Measurements from ENCODE around the gene GLYR1.
"Not testable (repeated sequence)": the region's sequence is repeated elsewhere in the genome, so short reads cannot be mapped to it uniquely, and the experiment has no call there.

GLYR1 gene

DNA sequence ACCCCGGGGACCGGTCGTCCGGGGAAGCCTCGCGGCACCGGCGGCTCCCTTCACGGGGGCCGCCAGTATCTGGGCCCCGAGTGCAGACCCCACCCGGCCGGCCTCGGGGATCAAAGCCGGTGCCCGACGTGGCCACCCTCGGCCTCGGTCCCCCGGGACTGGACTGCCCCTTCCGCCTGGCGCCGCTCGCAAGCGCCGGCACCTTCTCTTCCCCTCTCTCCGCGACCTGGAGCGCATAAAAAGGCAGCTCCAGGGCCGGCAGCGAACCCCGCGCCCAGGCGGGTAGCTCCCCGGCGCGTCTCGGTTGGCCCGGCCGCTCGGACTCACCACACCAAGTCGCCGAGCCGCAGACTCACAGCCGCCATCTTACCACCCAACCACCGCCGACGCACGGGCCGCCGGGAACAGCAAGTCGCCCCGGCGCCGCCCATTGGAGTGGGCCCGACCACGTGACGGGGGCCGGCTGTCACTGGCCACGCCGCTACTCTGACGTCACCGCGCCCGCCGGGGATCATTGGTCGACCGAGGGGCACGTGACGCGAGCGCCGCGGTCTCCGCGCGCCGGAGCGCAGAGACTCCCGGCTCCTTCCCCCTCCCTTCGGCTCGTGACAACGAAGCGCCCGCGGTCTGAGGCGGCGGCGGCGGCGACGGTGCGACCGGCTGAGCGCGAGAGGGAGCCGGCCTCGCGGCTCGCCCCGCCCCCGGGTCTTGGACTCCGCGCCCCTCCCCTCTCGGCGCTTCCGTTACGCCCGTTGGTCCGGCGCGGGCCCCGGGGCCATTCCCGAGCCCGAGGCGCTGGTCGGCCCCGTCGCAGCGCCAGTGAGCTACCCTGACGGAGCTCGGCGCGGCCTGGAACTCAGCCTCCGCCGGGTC is at the start of gene GLYR1, which contains the start of gene UBN1:
GLYR1 (minus strand) TSS at position 388 of the 873 bp plus-strand sequence; CDS start at position 365, 23 bp downstream.
UBN1 (plus strand) TSS at position 581 of the 873 bp plus-strand sequence. CDS start 5,437 bp downstream, outside the sequence.
- peak; percentile 87 for DNase-seq

DNA sequence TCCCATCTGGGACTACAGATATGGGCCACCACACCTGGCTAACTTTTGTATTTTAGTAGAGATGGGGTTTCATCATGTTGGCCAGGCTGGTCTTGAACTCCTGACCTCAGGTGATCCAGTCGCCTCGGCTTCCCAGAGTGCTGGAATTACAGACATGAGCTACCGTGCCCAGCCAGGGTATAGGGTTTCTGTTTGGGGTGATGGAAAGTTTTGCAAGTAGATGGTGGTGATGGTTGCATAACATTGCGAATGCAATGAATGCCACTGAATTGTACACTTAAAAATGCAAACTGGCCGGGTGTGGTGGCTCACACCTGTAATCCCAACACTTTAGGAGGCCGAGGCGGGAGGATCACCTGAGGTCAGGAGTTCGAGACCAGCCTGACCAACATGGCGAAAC is 49.7 kb upstream of the GLYR1 start:
- not testable (repeated sequence) for DNase-seq

DNA sequence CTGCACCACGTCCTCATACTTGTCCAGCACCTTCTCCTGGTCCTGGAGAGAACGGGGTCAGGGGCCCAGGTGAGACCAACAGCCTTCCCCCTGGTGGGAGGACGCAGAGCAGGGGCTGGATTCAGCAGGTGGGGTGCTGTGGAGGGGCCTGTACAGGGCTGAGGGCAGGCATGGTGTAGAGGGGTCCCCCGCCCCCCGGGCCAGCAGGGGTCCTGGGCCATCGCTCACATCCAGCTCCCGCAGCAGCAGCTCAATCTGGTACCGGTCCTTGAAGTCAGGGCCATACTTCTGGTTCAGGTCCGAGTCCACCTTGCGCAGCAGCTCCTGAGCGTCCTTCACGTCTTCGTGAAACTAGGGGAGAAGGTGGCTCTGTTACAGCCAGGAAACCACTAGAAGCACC is 48.3 kb upstream of the GLYR1 start:
- no peak for DNase-seq

DNA sequence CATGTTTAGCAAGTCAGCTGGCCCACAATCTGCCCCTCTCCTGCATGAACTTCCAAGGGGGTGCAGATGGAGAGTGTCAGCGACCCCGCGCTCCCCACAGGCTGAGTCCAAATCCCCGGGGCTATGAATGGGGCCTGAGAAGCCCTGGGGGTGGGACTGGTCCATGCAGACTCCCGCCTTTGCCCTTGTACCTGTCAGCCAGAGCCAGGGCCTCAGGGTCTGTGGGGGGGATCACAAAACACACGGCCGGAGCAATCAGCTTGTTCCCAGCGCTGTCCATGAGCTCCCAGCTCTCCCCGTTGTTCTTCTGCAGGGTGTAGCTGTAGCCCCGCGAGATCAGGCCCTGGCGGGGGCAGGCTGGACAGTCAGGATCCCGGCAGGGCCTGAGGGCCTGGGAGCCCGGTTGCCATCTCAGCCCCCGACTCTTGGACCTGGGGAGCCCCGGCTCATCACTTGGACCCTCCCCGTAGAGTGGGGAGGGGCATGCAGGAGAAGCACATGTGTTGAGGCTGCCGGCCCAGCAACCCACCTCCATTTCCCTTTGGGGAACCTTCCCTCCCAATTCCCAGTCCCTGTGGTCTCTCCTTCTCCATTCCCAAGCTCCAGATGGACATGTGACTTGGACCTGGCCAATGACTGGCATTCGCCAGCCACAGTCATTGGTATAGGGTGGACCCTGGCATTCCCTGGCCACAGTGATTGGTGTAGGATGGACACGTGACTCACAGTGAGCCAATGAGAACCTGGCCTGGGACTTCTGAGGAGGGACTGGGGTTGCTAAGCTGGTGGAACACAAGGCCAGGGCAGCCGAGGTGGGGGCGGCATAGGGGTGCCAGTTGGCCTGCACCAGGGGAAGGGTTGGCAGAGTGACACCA is 47.4 kb upstream of the GLYR1 start:
- no peak for DNase-seq

DNA sequence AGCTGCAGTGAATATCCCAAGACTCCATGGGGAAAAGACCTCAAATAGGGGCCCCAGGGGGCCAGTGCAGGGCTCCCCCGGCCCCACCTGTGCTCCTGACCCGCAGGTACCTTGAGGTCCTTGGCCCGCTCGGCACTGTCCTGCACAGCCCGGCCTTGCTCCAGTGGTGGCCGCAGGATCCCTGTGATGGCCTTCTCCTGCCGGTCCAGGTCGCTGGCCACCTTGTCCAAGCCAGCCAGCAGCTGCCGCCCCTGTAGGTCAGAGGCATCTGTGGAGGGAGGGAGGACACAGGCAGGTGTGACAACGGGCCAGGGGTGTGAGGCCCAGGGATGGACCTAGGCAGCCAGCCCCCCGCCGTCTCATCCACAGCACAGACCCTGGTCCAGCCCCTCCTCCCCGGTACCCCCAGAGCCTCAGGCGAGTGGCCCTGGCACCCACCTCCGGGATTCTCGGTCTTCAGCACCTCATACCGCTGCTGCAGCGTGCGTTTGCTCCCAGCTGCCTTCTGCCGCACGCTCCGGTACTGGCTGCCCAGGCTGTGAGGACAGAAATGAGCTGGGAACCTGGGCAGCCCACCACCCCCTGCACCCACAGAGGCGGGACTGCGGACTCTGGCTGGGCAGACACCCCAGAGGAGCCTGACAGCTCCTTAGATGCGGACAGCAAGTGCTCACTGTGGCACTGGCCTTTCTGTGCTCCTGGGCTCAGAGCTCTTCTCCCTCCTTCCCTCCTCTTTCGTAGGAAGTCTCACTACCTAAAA is 46.2 kb upstream of the GLYR1 start:
- no peak for DNase-seq

DNA sequence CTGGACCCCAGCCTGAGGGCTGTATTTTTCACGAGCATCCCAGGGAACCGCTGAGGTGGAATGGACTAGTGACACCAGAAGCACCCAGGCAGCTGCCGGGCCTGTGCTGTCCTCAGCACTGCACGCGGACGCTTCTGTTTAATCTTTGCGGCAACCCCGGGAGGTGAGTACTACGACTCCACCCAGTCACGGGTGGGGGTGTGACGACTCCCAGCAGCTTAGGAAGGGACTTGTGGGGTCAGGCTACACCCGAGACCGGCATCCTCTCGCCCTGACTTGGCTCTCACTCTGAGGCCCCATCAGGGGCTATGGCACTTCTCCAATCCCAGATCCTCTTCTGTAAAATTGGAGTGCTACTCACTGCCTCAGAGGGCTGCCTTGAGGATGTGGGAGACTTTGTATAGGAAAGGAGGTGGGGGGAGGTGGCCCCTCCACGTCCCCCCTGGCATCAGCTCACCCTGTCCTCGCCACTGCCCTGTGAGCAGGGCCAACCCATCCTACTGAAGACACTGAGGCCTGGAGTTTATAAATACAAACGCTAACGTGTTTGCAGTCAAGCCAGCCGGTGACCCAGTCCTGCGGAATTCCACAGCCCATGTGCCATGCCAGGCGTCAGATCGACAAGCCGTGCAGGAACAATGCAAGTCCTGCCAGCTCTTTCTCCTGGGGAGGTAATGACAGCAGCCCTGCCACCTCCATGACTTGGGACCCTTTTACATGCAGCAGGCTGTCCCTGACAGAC is 45.4 kb upstream of the GLYR1 start:
- no peak for DNase-seq

DNA sequence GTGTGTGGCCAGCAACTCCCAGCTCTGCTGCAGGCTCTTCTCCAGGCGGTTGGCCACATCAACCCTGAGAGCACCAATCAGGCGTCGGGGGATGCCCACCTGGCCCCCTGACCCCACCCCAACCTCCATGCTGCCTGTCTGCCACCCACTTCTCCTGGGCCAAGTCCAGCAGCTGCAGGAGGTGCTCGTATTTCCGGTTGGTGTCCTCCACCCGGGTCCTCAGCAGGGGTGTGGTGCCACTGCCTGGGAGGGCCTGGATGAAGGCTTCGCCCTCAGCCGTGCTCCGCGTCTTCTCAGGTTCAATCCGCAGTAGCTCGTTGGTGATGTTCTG is 44.8 kb upstream of the GLYR1 start:
- DNase-seq: no peak

DNA sequence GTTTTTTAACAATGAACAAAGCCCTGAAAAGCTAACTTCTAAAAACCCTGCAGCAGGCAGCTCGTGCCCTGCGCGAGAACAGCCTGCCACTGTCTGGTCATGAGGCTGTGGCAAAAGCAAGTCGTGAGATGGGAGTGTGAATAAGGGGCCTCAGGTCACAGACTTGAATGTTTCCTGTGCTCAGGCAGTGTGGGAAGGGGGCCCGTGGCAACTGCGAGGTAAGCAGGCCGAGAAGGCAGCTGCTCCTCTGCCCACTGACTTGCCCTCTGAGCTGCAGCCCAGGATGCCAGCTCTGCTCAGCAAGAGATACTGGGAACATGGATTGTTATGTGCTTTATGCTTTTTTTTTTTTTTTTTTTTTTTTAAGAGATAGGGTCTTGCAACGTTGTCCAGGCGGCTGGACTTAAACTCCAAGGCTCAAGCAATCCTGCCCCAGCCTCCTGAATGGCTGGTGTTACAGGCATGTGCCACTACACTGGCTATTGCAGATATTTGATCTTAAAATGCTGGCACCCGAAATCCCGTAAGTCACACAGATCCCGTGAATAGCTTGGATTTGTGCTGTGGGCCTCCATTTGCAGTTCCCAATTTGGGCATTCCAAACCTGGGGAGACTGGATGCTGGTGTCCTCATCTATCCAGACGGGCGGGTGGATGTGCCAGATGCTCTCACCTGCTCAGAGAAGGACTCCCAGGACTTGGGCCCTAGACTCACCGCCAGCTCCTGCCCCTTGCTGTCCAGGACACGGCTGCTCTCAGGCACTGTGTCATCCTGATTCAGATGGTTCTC is 44.2 kb upstream of the GLYR1 start:
- DNase-seq: no peak

DNA sequence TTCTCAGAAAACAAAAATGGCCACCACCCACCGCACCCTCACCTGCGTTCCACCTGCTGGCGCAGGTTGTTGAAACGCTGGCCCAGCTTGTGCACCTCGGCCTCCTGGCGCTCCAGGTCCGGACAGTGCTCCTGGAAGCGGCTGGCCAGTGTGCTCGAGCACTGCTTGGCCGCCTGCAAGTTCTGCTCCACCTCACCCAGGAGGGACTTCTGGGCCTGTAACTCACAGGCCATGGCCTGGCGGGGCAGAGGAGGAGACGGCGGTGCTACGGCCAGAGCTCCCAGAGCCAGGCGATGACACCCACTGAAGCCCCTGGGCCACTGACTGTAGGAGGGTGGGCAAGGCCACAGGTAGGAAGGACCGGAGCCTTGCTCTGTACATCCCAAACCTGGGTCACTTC is 43.6 kb upstream of the GLYR1 start:
- DNase-seq: no peak

DNA sequence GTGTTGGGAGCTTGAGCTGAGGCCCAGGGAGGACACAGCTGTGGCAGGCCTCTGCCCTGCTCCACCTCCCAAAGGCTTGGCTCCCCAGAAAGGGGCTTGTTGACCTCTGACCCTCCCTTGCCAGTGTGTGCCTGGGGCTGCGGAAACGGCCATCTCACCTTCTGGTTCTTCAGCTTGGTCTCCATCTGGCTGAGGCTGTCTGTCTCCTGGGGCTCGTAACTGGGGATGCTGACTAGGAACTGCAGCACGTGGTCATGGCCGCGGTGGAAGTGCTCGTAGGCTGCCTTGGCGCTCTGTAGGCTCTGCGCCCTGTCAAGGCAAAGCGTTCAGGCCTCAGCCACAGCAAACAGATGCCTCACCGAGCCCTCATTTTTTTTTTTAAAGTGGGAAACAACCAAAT is 42.9 kb upstream of the GLYR1 start:
- no peak for DNase-seq

DNA sequence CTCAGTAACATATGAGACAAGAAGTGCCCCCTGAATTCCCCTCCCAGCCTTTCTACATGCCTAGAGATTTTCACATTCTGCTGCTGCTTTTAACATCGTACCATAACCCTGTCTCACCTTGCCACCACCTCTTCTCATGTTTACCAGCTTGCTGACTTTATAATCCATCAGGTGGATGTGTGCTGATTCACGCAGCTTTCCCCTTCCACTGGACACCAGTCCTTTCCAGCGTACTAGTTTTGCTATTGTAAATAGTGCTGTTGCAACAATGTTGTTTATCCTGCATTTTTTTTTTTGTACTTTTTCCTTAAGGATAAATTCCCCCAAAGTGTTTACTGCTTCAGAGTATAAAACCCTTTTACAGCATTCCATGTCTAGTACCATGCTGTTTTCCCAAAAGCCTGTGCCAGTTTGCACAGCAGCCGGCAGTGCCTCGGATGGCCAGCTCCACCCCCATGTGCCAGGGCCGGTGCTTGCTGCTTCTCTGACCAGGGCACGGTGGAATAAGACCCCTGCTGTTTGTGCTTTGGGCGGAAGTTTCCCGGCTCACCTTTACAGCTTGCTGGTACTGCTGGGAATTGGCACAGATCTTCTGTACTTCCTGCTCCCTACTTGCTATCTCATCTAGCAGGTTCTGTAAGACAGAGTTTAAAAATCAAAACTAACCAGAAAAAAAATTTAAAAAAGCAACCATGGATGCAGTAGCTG is 41.5 kb upstream of the GLYR1 start:
- DNase-seq: no peak

DNA sequence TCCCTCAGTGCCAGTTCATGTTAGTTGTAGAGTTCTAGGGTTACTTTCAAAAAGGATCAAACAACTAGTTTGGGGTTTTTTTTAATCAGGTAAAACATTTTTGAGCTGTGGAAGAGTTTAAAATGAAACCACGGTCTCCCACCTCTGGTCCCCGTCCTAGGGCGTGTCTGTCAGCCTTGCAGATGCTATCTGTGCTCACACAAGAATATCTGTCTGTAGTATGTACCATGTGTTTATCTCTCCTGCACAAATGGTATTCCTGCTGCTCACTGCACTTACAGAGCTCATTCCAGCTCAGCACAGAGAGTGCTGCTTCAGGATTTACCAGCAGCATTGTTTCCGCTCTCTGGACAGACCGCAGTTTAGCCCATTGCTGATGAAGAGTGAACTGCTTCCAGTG is 39.1 kb upstream of the GLYR1 start:
- no peak for DNase-seq

DNA sequence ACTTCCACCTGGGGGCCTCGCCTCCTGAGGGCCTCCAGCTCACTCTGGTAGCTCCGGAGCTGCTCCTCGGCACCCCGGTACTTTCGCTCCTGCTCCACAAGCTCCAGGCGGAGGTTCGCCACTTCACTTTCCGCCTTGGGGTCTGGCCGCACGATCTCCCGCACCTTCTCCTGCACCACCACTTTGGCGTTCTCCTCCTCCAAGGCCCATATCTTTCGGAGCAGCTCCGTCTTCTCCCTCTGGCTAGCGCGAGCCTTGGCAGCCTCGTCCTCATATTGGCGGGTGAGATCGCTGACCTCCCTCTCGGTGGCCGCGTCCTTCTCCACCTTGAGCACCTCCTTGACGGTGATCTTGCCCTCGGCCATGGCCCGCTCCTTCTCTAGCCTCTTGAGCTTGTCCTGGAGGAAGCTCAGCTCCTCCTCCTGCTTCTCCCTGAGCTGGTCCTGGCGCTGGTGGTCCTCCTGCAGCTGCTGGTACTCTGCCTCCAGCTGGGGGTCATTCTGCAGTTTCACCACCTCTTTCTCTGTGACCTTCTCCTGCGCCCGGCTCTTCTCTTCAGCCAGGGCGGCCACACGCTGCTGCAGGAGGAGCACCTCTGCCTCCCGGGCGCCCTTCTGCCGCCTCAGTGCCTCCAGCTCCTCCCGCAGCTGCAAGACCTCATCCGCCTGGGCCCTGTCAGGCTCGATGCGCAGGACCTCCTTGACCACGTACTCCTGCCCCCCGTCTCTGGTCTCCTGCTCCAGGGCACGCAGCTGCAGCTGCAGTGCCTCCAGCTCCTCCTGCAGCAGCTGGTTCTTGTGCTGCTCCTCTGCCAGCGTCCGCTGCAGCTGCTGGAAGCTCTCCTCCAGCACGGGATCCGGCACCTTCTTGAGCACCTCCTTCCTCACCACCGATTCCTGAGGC is 38.1 kb upstream of the GLYR1 start:
- DNase-seq: no peak

DNA sequence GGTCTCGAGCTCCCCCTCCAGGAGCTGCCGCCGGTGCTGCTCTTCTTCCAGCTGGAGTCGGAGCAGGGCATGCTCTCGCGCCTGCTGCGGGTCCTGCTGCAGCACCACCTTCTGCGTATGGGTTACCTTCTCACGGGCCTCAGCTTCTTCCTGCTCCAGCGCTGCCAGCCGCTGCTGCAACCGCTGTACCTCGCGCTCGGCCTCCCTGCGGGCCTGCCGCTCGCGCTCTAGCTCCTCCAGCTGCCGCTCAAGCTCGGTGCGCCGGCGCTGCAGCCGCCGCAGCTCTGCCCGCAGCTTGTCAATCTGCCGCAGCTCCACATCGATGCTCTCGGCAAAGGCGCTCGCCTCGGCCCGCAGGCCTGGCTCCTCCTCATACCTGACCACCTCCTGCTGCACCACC is 37.1 kb upstream of the GLYR1 start:
- no peak for DNase-seq

DNA sequence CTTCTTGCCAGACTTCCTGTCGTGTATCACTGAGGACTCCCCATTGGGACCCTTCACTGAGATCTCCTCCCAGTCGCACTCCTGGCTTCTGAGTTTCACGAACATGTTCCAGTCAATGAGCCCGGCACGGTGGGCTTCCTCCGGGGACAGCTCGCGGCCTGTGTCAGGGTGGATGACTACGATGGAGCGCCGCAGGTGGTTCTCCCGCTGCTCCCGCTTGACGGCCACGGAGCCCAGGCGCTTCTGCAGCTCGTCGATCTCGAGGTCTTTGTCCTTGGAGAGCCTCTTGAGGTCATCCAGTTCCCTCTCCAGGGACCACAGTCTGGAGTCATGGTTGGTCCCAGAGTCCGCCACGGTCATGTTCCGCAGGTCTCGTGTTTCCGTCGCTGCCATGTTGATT is 36.4 kb upstream of the GLYR1 start:
- no peak for DNase-seq

DNA sequence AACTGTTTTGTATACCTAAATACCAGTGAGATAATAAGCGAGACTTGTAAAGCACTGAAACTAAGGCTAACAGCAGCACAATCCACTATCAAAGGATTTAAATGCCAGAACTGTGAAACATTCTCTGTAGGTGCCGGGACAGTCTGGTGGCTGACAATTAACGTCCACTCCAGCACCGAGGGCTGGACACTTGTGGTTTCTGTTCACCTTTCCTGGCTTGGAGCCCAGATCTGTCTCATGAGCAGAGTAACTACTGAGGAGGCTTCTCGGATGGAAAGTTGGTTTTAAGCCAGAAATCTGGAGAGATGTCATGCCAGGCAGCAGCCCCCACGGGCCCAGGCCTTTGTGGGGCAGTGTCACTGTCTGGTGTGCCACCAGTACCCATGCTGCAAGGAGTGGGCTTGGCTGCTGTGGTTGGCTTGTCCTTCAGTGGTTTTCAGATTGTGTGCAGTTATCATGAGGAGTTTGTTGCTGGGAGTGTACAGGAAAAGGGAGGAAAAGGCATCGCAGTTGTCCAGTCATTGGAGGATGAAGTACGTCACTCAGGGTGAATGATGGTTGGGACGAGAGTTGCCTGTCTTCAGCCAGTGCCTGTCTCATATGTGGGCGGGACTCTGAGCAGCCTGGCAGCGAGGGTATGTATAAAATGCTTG is 35.7 kb upstream of the GLYR1 start:
- DNase-seq: no peak

DNA sequence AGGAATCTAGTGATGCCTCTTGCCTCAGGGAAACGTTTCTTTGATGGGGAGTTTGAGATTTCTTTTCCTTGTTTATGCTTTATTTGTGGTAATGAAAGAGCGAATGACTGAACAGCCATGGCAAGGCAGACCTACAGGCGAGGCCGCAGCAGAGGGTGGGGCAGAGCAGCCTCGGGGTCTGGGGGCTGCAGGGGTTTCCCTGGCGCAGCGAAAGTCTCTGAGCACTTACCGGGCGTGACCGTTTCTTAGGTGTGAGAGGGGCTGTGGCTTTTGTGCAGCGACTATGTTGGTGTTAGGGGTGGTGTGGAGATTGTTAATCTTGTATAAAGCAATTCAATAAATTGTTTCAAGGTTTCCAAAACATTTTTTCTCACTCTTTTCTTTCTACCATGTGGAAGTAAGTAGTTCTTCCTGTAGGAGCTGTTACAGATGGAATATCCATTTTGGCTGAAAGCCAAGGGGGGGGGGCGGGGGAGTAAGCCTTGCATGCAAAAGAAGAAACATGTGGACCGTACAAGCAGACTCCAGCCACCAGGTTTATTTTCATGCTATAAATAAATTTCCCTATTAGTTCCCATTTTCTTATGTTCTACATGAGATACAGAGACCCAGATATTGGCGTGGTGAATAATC is 35.0 kb upstream of the GLYR1 start:
- no peak for DNase-seq

DNA sequence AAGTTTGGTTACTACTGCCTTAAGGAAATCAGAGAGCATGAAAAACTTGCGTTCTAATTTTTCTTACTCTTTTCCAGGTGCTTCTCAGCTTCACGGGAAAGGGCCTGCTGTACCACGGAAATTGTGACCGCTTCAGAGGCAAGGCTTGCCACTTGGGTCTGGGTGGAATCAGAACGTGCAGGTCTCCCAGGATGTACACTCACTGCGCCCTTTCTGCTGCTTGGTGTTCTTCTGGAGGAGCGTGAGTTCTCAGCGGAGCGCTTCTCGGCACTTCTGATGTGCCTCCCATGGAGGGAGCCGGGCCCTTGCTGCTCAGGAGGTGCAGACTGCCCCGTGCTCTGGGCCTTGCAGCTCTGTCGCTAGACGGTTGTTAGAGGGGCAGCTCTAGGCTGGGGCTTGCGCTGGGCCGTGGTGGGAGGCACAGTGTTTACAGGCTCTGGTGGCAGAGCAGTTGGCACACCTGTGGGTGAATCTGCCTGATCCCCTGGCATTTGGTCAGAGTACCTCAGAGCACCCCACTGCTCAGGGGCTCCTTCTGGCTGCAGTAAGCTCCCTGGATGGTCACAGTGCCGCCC is 33.0 kb upstream of the GLYR1 start:
- DNase-seq: no peak

Data from NCI-H1694 treated with DMSO at 0.1 percent for 48 hours (cell line).